ENCODE results near the gene ZNF444.

Gene ZNF444

DNA sequence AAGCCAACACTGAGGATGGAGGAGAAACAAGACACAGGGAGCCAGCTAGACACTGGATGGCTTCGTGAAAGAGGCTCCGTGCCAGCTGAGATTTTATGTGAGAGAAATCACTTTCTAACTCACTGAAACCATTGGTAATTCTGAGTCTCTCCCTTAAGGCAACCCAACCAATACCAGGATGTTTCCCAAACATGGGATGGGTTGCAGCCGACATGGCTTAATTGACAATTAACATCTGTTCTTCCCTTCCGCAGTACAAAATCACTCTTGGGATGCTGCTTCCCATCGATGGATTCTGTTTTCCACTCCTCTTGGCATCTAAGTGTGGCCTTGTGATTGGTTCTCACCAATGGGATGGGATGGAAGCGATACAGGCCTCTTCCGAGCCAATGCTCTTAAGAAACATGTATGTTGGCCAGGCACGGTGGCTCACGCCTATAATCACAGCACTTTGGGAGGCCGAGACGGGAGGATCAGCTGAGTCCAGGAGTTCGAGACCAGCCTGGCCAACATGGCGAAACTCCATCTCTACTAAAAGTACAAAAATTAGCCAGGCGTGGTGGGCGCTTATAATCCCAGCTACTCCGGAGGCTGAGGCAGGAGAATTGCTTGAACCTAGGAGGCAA is 17.7 kb upstream of the ZNF444 start:
- no peak for DNase-seq

DNA sequence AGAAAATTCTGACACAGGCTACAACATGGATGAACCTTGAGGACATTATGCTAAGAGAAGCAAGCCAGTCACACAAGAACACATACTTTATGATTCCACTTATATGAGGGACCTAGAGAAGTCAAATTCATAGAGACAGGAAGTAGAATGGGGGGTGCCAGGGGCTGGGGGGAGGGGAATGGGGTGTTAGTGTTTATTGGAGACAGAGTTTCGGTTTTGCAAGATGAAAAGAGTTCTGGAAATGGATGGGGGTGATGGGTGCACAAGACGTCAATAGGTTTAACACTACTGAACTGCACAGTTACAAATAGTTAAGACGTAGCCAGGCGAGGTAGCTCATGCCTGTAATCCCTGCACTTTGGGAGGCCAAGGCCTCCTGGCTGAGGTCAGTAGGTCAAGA is 16.5 kb upstream of the ZNF444 start:
- no peak for DNase-seq

DNA sequence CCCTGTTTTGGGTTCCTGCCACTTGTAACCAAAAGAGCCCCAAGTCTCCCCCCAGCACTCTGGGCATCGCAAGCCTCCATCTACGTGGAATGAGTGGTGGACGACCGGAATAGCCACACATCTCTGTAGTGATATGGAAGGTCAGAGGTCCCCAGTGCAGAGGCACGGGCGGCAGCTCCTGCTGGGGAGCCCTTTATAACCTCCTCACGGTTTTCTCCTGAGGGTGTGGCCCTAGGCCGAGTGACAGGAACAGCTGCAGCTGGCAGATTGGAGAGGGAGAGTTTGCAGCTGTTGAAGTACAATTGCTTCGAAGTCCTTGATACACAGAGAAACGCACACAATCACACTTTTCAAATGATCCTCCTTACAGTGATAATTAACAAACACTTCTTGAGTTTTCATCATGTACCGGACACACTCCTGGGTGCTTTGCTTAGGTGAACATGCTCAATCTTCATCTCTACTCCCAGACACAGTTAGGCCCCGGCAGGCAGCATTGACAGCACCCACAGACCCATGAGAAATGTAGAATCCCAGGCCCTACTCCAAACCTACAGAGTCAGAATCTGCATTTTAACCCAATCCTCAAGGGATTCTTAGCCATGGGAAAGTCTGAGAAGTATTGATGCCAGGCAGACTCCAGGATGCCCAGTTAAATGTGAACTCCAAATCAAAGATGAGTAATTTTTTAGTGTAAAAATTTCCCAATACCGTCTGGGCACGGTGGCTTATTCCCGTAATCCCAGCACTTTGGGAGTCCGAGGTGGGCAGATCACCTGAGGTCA is 15.1 kb upstream of the ZNF444 start:
- no peak for DNase-seq

DNA sequence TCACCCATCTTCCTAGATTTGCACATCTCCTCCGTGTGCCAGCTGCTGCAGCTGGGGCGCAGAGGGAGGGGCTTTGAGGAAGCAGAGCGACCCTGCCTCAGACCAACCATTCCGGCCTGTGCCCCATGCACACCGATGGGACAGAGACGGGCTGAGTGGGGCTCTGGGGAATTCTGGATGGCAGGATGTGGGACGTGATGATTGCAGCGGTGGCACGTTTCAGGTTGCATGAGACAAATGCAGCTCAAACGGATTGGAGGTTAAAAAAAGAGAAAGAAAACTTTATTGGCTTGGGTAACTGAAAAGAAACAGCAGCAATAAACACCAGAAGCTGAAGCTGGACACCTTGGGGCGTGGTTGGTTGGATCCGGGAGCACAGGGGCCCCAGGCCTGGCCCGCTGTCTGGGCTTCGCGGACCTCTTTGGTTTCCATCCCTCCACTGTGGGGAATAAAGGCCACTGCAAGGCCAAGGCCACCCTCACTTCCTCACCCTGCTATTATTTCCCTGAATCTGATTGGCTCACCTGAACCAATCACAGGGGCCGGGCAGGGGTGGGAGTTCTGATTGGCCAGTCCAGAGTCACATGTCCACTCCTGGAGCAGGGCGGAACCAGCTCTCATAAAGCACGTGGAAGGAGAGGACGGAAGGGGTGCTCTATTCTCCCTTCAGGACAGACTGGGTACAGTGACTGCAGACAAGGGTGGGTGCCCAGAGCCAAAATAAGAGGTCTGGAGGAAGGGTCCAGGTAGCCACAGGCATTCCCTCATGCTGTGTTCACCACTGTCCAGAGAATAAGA is 13.9 kb upstream of the ZNF444 start:
- no peak for DNase-seq

DNA sequence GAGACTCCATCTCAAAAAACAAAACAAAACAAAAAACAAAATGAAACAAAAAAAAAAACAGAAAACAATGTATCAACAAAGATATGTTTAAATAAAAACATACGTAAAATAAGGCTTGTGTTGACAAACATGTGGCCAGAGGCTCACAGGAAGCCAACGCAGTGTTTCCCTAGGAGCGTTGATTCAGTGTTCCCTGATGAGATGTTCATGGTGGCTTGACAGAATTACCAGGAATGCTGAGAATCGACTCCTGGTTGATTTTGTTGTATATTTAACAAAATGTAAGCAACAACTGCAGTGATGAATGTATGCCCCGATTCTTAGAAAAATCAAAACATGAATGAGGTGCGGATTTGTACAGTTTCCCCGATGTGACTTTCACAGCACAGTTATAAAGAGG is 11.1 kb upstream of the ZNF444 start:
- no peak for DNase-seq

DNA sequence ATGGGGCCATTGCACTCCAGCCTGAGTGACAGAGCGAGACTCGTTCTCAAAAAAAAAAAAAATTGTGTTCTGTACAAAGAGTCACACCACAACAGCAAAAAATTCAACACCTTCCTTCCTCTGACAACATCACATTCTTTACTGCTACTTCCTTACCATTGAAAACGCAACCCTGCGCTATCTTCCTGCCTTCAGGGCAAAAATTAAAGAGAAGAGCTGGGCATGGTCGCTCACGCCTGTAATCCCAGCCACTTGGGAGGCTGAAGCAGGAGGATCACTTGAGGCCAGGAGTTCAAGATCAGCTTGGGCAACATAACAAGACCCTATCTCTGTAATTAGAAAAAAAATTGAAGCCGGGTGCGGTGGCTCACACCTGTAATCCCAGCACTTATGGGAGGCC is 9.4 kb upstream of the ZNF444 start:
- no peak for DNase-seq

DNA sequence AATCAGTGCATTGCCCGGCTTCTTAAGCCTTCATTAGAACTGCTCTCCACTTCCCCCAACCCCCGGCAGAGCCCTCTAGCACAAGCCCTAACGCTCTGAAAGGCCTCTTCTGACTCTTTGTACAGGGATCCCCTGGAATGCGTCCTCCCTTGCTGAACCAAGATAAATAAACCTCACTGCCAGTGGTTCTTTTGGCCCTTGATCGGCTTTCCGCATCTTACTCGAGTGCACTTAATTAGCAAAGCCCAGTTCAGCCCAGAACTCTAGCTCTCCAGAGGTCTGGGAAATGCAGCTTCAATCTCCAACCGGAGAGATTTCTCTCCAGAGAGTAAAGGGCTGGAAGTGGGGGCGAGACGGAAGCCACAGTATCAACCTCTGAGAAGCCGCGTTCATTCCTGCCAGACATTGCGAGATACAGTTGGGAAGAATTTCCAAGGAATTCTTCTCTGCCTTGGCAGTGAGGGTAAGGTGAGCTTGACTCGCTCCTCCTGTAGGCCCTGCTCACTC is 8.7 kb upstream of the ZNF444 start:
- DNase-seq: no peak

DNA sequence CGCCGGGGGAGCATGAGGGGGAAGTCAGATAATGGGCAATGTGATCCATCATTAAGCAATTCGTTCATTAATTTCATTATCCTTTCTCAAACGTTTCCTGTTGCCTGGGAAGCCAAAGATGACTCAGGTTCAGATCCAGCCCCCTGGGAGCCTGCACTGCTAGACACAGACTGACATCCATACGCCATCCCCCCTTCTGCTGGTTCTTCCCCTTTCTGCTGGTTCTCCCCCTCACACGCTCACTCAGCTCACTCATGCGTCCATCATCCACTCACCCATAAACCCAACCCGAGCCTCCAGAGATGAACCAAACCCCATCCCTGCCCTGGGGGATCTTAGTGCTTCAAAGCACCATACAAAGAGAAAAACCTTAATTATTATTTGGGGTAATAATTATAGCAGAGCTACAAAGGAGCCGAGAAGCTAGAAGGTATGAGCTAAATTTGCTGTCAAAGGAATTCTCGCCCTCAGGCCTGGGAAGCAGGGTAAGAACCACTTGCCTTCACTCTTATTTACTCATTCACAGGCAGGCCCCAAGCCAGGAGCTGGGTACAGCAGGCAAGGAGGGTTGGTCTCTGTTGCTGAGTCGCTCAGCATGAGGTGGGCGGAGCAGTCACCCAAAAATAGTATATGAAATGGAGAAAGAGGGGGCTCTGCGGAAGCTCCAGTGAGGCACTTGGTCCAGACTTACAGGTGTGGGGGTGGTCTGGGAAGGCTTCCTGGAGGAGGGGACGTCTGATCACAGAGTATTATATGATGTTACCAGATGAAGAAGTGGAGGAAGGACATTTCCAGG is 7.0 kb upstream of the ZNF444 start:
- DNase-seq: no peak

DNA sequence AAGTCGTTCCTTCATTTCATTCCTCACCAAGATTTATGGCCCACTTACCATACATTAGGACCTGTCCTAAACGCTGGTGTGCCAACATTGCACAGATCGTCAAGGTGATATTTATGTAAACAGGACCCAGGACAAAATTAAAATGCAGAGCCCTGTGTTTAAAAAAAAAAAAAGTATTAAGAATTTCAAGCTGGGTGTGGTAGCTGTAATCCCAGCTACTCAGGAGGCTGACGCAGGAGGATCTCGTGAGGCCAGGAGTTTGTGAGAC is 6.5 kb upstream of the ZNF444 start:
- no peak for DNase-seq

DNA sequence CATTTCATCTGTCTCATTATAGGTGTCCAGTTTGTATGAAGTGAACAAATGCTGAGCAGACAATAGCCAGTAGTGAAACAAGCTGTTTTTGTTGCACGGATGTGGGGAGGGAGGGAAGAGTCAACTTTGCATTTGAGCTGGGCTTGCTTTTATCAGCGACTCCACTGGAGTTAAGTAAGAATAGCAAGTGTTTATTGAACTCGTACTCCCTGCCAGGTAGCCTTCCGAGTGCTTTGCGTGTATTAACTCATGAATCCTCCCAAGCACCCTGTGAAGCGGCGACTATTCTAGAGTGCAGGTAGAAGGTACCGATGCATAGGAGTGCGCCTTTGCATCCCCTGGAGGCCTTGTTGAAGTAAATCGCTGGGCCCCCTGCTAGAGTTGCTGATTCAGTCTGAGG is 4.7 kb upstream of the ZNF444 start:
- DNase-seq: no peak

DNA sequence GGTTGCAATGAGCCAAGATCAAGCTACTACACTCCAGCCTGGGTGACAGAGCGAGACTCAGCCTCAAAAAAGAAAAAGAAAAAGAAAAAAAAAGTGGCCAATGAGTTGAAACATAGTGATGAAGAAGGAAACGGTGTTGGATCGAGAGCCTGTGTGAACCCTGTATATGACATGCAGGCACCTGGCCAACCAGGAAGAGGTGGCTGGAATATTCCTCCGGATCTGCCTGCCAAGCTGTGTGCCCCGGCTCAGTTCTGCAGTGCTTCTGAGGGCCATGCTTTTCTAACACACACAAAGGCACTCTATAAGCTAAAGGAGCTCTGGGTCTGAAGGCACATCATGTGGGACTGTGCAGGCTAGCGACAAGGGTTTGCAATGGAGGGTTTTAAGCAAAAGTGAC is 3.7 kb upstream of the ZNF444 start:
- no peak for DNase-seq

DNA sequence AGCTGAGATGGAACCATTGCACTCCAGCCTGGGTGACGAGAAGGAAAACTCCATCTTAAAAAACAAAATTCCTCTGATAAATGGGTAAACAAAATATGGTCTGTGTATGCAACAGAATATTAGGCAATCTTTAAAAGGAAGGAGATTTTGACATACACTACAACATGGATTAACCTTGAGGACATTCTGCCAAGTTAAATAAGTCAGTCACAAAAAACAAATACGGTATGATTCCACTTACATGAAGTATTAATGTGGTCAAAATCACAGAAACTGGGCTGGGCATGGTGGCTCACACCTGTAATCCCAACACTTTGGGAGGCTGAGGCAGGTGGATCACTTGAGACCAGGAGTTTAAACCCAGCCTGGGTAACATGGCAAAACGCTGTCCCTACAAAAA is 3.0 kb upstream of the ZNF444 start:
- no peak for DNase-seq

DNA sequence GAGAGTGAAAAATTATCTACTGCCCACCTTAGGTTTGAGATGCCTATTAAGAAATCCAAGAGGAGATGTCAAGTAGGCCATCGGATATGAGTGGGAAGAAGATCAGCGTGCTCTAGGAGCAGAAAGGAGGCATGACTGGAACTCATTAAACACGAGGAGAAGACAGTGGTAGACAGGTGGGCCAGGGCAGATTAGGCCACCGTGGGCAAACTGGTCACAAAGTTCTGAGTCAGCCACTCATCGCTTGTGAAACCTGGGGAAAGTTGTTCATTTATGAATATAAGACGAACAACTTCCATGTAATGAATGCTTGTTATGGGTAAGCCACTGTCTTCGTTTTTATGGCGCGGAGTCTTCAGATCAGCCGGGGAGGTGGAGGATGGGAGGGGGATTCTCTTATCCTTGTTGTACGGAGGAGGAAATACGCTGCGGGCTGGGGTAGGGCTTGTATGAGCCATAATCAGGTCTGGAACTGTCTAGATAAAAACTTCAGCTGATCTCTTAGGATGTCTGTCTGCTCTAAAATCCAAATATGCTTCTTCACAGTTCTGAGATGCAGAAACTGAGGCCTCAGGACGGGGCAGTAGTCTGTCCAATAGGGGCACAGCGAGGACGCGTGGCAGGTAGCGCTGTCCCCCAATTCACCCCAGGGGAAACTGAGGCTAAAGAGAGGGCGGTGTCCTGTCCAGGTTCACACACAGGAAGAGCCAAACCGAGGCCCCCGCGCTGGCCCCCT is 1.1 kb upstream of the ZNF444 start:
- DNase-seq: no peak

DNA sequence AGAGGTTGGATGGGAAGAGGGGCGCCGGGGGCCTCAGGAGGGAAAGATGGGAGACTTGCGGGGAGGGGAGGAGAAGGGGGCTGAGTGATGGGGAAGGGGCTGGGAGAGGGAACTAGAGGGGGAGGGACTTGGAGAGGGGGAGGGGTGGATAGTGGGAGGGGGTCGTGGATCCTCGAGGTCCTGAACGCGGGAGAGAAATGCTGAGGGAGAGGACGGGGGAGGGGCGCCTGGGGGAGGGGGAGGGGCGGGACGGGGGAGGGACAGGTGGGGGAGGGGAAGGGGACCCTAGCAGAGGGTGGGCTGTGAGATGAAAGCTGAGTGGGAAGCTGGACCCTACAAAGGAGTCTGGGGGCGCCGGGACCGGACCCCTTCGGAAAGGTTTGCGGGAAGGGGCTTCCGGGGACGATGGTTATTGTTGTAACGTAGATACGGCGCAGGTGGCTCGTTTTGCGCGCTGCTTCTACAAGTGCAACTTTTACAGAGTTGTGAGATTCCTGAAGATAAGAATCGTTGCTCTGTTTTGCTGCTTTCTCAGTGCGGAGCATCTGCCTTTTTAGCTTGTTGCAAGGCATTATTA is 418 bp downstream of the ZNF444 start:
- DNase-seq: peak; percentile 29

DNA sequence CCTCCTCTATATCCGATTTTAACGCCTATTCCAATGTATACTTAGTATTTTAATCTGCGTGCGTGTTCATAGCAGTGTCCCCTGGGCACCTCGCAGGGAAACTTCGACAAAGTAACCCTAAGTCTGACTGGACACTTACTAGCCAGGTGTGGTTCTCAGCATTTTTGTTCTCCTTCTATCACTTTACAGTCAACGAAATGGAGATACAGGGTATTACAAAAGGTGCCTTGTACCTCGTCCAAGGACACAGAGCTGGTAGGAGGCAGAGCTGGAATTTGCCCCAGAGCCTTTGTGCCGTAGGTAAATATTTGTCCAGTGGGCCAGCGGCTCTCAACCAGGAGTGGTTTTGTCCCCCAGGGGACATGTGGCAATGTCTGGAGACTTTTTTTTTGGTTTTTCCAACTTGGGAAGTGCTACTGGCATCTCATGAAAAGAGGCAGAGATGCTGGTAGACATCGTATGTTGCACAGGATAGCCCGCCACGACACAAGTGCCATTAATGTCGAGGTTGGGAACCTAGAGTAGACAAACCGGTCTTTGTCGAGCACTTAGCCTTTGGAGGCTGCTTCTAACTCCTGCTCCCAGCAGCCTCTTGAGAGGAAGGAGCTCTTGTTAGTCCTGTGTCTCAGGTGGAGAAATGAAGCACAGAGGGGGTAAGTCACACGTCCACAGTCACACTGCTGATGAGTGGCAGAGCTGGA is 1.1 kb downstream of the ZNF444 start:
- DNase-seq: no peak

DNA sequence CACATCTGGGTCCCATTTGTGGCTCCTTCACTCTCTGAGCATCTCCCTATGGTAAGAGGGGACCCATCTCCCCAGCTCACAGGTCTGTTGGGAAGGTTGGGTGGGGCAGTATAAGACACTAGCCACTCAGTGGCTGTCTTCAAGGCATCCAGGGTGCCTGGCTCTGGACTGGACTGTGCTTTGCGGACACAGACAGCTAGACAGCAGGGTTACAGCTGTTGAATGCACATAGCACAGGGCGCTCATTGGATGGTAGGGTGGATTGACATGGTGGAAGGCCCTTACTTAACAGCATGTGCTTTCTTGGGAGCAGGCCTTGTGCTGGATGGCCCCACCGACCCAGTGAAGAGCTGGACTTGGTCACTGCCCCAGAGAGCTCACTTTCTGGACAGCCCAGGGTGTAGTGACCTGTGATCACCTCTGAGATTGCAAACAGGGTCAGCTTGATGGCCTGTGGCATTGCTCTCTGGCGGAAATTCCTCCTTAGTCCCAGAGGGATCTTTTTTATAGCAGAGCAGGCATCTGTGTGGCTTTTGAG is 1.9 kb downstream of the ZNF444 start:
- DNase-seq: no peak

DNA sequence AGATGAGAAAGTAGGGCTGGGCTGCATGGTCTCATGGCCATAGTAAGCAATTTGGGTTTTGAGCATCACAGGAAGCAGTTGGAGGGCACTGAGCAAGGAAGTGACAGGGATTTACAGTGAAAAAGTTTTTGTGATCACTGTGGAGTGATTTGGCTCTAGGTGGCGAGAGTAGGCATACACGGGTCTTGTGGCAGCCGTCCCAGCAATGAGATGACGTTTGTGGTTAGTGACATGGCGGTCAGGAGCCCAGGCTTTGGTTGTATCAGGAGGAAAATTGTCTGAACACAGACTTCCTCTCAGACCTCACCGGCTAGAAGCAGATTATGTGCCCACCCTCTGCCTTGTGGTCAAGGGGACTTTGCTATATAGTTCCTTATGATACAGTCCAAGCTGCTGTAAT is 3.3 kb downstream of the ZNF444 start:
- DNase-seq: no peak

DNA sequence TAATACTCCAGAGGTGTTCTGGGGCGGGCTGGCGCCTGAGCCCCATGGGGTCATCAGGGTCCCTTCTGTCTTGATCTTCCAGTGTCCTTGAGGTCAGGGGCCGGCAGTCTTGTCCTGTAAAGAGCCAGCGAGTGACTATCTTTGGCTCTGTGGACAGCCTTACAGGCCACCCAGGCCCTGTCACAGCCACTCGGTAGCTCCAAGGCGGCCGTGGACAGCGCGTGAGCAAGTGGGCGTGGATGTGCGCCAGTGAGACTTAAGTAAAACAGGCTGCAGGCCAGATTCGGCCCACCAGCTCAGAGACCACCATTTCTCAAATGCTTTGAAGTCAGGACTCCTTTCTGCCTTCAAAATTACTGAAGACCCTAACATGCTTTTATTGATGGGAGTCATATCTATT is 3.7 kb downstream of the ZNF444 start:
- DNase-seq: no peak

DNA sequence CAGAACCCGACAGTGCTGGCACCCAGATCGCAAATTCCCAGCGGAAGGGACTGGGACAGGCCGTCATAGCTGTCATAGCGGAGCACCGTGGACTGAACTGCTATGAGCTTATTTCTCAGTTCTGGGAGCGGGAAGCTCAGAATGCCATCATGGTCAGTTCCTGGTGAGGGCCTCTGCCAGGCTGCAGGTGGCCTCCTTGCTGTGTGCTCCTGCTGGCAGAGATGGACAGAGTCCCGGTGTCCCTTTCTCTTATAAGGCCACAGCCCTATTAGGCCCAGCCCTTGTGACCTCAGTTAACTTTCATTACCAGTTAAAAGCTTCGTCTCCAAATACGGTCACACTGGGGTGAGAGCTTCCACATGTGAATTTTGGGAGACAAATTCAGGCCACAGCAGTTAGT is 4.6 kb downstream of the ZNF444 start:
- DNase-seq: no peak

DNA sequence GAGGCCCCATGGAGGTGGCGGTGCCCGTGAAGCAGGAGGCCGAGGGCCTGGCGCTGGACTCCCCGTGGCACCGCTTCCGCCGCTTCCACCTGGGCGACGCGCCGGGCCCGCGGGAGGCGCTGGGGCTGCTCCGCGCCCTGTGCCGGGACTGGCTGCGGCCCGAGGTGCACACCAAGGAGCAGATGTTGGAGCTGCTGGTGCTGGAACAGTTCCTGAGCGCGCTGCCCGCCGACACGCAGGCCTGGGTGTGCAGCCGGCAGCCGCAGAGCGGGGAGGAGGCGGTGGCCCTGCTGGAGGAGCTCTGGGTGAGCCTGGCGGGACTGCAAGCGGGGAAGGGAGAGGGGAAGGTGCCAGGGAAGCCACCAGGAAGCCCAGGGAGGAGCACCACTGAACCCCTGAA is 5.8 kb downstream of the ZNF444 start:
- DNase-seq: no peak

DNA sequence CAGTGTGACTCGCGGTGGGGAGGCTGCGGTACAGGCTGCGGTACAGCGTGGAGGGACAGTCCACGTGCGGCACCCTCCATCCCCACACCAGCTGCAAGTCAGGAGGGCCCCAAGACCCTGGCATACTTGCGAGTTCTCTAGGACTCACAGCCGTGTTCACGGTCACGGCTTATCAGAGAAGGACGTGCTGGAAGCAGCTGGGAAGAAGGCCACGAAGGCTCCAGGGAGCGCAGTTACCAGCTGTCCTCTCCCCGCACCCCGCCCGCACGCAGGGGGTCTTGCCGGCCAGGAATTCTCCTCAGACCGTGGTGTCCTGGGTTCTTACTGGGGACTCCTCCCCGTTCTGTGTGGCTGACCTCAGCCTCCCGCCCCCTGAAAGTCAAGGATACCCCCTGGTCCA is 6.2 kb downstream of the ZNF444 start:
- DNase-seq: no peak

All from activated gamma-delta T cell treated with Interleukin-2 at 50 U/mL for 16 hours (primary cell).